ENCODE data around the gene DNAJC27.

Gene DNAJC27

DNA sequence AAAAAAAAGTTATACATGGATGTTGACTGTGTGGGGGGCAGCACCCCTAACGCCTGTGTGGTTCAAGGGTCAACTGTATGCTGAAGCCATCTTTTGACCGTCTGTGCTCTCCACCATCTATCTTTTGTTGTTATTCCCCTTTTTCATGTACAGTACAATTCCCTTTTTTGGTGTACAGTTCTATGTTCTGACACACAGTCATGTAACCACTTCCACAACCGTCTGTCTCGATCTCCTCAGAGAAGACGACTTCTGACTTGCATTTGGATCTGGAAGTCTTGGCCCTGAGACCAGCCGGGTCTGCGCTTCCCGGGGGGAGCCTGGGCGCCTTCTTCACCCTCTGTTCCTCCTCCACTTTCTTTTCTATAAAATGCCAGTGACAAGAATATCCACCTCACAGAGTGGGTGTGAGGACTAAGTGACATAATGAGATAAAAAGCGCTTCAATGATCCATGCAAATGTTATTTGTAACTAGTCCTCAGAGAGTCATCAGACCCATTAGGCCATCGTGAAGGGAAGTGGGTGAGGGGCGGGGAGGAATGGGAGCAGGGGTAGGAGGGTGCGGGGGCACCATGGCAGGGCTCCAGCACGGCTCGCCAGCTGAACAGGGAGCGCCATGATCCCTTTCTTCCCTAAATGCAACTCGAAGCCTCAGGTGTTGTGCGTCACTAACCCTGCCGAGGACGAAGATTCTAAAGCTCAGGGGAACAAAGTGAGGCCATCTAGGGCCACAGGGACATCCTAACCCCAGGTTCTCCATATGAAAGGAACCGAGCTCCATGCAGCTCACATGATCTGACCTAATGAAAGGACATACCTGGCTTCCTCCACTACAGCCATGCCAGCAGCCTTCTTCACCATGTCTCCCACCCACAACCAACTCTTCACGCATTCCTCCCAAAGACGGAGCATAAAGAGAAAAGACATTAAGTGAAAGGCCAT is 68.3 kb downstream of the DNAJC27 start:
- no peak for DNase-seq

GRCh38 chr2:24899361-24899910 is 72.3 kb downstream of the DNAJC27 start:
- DNase-seq = no peak

GRCh38 chr2:24898122-24899109 is 73.3 kb downstream of the DNAJC27 start:
- DNase-seq = no peak

DNA sequence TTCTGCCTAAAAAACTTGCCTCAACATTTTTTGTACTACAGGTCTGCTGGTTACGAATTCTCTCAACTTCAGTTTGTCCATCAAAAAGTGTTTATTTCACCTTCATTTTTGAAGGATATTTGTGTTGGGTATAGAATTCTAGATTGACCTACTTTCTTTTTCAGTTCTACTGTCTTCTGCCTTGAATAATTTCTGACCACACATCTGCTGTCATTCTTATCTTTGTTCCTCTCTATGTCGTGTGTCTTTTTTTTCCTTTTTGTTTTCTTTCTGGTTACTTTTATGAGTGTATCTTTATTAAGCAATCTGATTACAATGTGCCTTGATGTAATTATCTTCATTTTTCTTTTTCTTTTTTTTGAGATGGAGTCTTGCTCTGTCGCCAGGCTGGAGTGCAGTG is 77.0 kb downstream of the DNAJC27 start:
- DNase-seq = no peak

DNA sequence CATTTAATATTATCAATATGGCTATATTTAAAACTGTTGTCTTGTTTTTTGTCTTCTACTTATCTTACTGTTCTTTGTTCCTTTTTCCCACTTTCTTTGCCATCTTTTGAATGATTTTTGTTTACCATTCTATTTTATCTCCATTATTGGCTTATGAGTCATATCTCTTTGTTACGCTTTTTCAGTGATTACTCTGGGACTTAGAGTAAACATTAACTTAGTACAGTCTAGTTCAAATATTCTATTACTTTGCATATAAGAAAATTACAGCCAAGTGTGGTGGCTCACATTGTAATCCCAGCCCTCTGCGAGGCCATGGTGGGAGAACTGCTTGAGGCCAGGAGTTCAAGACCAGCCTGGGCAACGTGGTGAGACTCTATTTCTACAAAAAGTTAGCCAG is 77.8 kb downstream of the DNAJC27 start:
- no peak for DNase-seq
